GM23338 (cell line): ENCODE results near the gene KLHL26. TPM values are rescaled to one million over a fixed set of nuclear protein-coding genes. Genes with fewer than 3 reads are reported as not detected.

ENCODE experiments used
- ATAC-seq: fragments of 200-7000 bp; cut with Tn5 transposase; 3 replicates; pipeline ENCODE4 v1.9.1; 2020
- DNase-seq: peaks from one replicate; pipeline ENCODE4 v3.0.0-alpha.2; 2015; ENCODE audit warnings: low spot score
- H2AFZ ChIP-seq: fragments of 200-600 bp; sonication (generic); 2 replicates; pipeline ENCODE4 v1.8.0; 2016; ENCODE audit warnings: antibody characterized with exemption, mild to moderate bottlenecking, moderate library complexity
- H3F3A ChIP-seq: fragments of 200-600 bp; sonication (generic); replicated peaks from 2 replicates; pipeline ENCODE4 v1.8.0; 2017; ENCODE audit warnings: antibody characterized with exemption, mixed run types, low read depth
- H3K27ac ChIP-seq: fragments of 200-600 bp; sonication (generic); 2 replicates; pipeline ENCODE4 v1.6.1; 2016; ENCODE audit warnings: low read depth
- H3K27me3 ChIP-seq: fragments of 200-600 bp; sonication (generic); 2 replicates; pipeline ENCODE4 v1.8.0; 2016; ENCODE audit warnings: mild to moderate bottlenecking, mixed run types, moderate library complexity; ENCODE audit not compliant: insufficient read depth
- H3K36me3 ChIP-seq: fragments of 200-600 bp; sonication (generic); 2 replicates; pipeline ENCODE4 v1.8.0; 2016; ENCODE audit warnings: mild to moderate bottlenecking; ENCODE audit not compliant: insufficient read depth
- H3K4me1 ChIP-seq: fragments of 200-600 bp; sonication (generic); 2 replicates; pipeline ENCODE4 v1.8.0; 2016; ENCODE audit warnings: mild to moderate bottlenecking, moderate library complexity; ENCODE audit not compliant: insufficient read depth
- H3K4me2 ChIP-seq: fragments of 200-600 bp; sonication (generic); 2 replicates; pipeline ENCODE4 v1.7.1; 2017; ENCODE audit warnings: mixed run types
- H3K4me3 ChIP-seq: fragments of 200-600 bp; sonication (generic); 2 replicates; pipeline ENCODE4 v1.6.1; 2016; ENCODE audit warnings: mixed run types
- H3K79me2 ChIP-seq: fragments of 200-600 bp; sonication (generic); replicated peaks from 2 replicates; pipeline ENCODE4 v1.8.0; 2017; ENCODE audit warnings: mild to moderate bottlenecking; ENCODE audit not compliant: insufficient read depth
- H3K9me2 ChIP-seq: fragments of 200-600 bp; sonication (generic); 2 replicates; pipeline ENCODE4 v1.8.0; 2017; ENCODE audit not compliant: insufficient read depth
- H4K20me1 ChIP-seq: fragments of 200-600 bp; sonication (generic); replicated peaks from 2 replicates; pipeline ENCODE4 v1.8.0; 2017; ENCODE audit warnings: mild to moderate bottlenecking; ENCODE audit not compliant: insufficient read depth
- H3K27ac Mint-ChIP-seq: 2 replicates; pipeline ENCODE4 v1.8.0; 2020; ENCODE audit warnings: inconsistent platforms, mild to moderate bottlenecking, moderate library complexity, mixed read lengths
- H3K27me3 Mint-ChIP-seq: 3 replicates; pipeline ENCODE4 v1.8.0; 2022; ENCODE audit warnings: low read depth, mild to moderate bottlenecking, moderate library complexity, mixed read lengths, inconsistent platforms; ENCODE audit not compliant: insufficient read depth, poor library complexity
- H3K36me3 Mint-ChIP-seq: 3 replicates; pipeline ENCODE4 v1.8.0; 2021; ENCODE audit warnings: low read depth, mild to moderate bottlenecking, inconsistent platforms, moderate library complexity, mixed read lengths
- H3K4me1 Mint-ChIP-seq: 3 replicates; pipeline ENCODE4 v1.8.0; 2020; ENCODE audit warnings: mild to moderate bottlenecking, inconsistent platforms, mixed read lengths
- H3K4me3 Mint-ChIP-seq: 3 replicates; pipeline ENCODE4 v1.8.0; 2021; ENCODE audit warnings: moderate library complexity, mild to moderate bottlenecking, inconsistent platforms, mixed read lengths
- H3K9me3 Mint-ChIP-seq: 3 replicates; pipeline ENCODE4 v1.8.0; 2020; ENCODE audit warnings: moderate library complexity, mild to moderate bottlenecking, inconsistent platforms, mixed read lengths
- CREB1 ChIP-seq: fragments of 250-450 bp; sonication (Bioruptor Pico); IDR thresholded peaks from 2 replicates; pipeline ENCODE4 v1.5.0; 2020; ENCODE audit warnings: low read depth, mild to moderate bottlenecking, moderate library complexity
- EZH2 ChIP-seq: fragments of 200-600 bp; sonication (generic); IDR thresholded peaks from one replicate; pipeline ENCODE4 v1.8.0; 2017; ENCODE audit warnings: antibody characterized with exemption, mild to moderate bottlenecking, low read depth; ENCODE audit not compliant: unreplicated experiment
- EZH2phosphoT487 ChIP-seq: fragments of 200-600 bp; sonication (generic); IDR thresholded peaks from one replicate; pipeline ENCODE4 v1.8.1; 2018; ENCODE audit warnings: antibody characterized with exemption; ENCODE audit not compliant: unreplicated experiment
- JUNB ChIP-seq: IDR thresholded peaks from one replicate; pipeline ENCODE4 v1.6.1; 2016; ENCODE audit warnings: antibody characterized with exemption; ENCODE audit not compliant: unreplicated experiment
- NANOG ChIP-seq: IDR thresholded peaks from 2 replicates; pipeline ENCODE4 v1.6.1; 2016; ENCODE audit warnings: antibody characterized with exemption, borderline replicate concordance
- POLR2AphosphoS5 ChIP-seq: IDR thresholded peaks from 2 replicates; pipeline ENCODE4 v1.6.1; 2016; ENCODE audit warnings: antibody characterized with exemption, low read depth
- STAT1 ChIP-seq: IDR thresholded peaks from one replicate; pipeline ENCODE4 v1.6.1; 2016; ENCODE audit warnings: antibody characterized with exemption; ENCODE audit not compliant: unreplicated experiment
- ZNF114 ChIP-seq: fragments of 250-450 bp; sonication (Bioruptor Pico); IDR thresholded peaks from 2 replicates; pipeline ENCODE4 v1.5.0; 2020; ENCODE audit warnings: mild to moderate bottlenecking, moderate library complexity
- ZNF331 ChIP-seq: fragments of 250-450 bp; sonication (Bioruptor Pico); IDR thresholded peaks from 2 replicates; pipeline ENCODE4 v1.5.0; 2020; ENCODE audit warnings: low read depth, mild to moderate bottlenecking, moderate library complexity
- polyA plus RNA-seq: library from polyadenylated mRNA; unstranded; fragments of >200 nt; fragmentation: Nextera tagmentation; extraction: Ambion mirVana; gene quantifications from 2 replicates; pipeline ENCODE4 v1.2.1, GENCODE V29; 2016
- total RNA-seq: library from RNA; depleted of rRNA; stranded (reverse); fragments of >200 nt; shearing (Covaris generic); gene quantifications from 2 replicates; pipeline ENCODE4 v1.2.3, GENCODE V29; 2014
- TF ChIP-seq, protein P1 (sequence below), 2 experiments: fragments of 200-600 bp in 1 of 2; sonication (generic) in 1 of 2; conservative IDR thresholded peaks; 2 replicates each; pipeline versions ENCODE4 v1.5.1 to v1.6.1; 2016 to 2017; ENCODE audit warnings: antibody characterized with exemption in 2 of 2, low read depth in 2 of 2, mild to moderate bottlenecking in 2 of 2, moderate library complexity in 1 of 2
- TF ChIP-seq, protein P2 (sequence below): IDR thresholded peaks from 2 replicates; pipeline ENCODE4 v1.6.1; 2016; ENCODE audit warnings: antibody characterized with exemption
- TF ChIP-seq, protein P3 (sequence below): IDR thresholded peaks from one replicate; pipeline ENCODE4 v1.6.1; 2018; ENCODE audit warnings: antibody characterized with exemption; ENCODE audit not compliant: unreplicated experiment
- TF ChIP-seq, protein P4 (sequence below): fragments of 250-450 bp; sonication (Bioruptor Pico); IDR thresholded peaks from 2 replicates; pipeline ENCODE4 v1.5.0; 2020; ENCODE audit warnings: mild to moderate bottlenecking, moderate library complexity

The KLHL26 gene
- total and polyA plus RNA-seq, 2 experiments from 2014 or later, result 3.6 to 11.2 TPM

DNA sequence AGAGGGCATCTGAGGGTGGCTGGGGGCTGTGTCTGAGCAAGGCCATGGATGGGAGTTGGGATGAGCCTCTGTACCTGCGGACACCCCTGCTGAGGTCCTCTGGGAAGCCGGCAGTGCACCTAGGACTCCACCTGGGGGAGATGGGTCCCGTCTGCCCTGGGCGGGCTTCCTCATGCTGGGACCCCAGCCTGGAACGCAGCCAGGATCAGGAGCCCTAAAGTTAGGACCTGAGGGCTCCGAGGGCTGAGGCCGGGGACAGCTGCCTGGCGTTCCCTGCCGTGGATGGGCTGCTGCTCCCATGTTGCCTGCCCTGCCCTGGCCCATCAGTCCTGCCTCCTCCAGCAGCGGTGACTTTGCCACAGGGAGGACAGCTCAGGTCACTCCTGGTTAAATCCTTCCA, 72.7 kb downstream of the KLHL26 start:
- H3K4me2 ChIP-seq, result no peak overlapping the region
- Mint-ChIP-seq H3K27ac (no peak overlapping the region), H3K4me1 (peaks cover 15% of the 10 kb centered on the region), H3K4me3 (no peak overlapping the region), H3K36me3 (no peaks in the 10 kb centered on the region), H3K27me3 (peaks cover 8% of the 10 kb centered on the region), H3K9me3 (no peaks in the 10 kb centered on the region)
- ATAC-seq, result peak; percentile 48
- H3F3A ChIP-seq, result no peaks in the 10 kb centered on the region
- no peak overlapping the region for H3K27ac ChIP-seq
- H3K36me3 ChIP-seq, result no peaks in the 10 kb centered on the region
- H3K79me2 ChIP-seq, result peaks cover 32% of the 10 kb centered on the region
- H3K4me3 ChIP-seq, result no peak overlapping the region
- no peak overlapping the region for H2AFZ ChIP-seq
- peaks cover 10% of the 10 kb centered on the region; the same call in 1 of the 2 replicates for H3K4me1 ChIP-seq
- H3K27me3 ChIP-seq, result no peaks in the 10 kb centered on the region
- no peak for DNase-seq
- H3K9me2 ChIP-seq, result no peaks in the 10 kb centered on the region
- H4K20me1 ChIP-seq, result peaks cover 26% of the 10 kb centered on the region
- TF ChIP-seq, protein P1, sequence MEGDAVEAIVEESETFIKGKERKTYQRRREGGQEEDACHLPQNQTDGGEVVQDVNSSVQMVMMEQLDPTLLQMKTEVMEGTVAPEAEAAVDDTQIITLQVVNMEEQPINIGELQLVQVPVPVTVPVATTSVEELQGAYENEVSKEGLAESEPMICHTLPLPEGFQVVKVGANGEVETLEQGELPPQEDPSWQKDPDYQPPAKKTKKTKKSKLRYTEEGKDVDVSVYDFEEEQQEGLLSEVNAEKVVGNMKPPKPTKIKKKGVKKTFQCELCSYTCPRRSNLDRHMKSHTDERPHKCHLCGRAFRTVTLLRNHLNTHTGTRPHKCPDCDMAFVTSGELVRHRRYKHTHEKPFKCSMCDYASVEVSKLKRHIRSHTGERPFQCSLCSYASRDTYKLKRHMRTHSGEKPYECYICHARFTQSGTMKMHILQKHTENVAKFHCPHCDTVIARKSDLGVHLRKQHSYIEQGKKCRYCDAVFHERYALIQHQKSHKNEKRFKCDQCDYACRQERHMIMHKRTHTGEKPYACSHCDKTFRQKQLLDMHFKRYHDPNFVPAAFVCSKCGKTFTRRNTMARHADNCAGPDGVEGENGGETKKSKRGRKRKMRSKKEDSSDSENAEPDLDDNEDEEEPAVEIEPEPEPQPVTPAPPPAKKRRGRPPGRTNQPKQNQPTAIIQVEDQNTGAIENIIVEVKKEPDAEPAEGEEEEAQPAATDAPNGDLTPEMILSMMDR (conservative IDR thresholded peaks at IDR 0.05; ENCODE audit: low read depth in 2 of 2), result no peak
- TF ChIP-seq EZH2, result no peak
- TF ChIP-seq, protein P2, sequence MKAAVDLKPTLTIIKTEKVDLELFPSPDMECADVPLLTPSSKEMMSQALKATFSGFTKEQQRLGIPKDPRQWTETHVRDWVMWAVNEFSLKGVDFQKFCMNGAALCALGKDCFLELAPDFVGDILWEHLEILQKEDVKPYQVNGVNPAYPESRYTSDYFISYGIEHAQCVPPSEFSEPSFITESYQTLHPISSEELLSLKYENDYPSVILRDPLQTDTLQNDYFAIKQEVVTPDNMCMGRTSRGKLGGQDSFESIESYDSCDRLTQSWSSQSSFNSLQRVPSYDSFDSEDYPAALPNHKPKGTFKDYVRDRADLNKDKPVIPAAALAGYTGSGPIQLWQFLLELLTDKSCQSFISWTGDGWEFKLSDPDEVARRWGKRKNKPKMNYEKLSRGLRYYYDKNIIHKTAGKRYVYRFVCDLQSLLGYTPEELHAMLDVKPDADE, result no peak
- no peak for TF ChIP-seq POLR2AphosphoS5
- no peak for TF ChIP-seq ZNF331
- no peak for TF ChIP-seq ZNF114 (CRISPR knock-in tag)
- TF ChIP-seq, protein P3, sequence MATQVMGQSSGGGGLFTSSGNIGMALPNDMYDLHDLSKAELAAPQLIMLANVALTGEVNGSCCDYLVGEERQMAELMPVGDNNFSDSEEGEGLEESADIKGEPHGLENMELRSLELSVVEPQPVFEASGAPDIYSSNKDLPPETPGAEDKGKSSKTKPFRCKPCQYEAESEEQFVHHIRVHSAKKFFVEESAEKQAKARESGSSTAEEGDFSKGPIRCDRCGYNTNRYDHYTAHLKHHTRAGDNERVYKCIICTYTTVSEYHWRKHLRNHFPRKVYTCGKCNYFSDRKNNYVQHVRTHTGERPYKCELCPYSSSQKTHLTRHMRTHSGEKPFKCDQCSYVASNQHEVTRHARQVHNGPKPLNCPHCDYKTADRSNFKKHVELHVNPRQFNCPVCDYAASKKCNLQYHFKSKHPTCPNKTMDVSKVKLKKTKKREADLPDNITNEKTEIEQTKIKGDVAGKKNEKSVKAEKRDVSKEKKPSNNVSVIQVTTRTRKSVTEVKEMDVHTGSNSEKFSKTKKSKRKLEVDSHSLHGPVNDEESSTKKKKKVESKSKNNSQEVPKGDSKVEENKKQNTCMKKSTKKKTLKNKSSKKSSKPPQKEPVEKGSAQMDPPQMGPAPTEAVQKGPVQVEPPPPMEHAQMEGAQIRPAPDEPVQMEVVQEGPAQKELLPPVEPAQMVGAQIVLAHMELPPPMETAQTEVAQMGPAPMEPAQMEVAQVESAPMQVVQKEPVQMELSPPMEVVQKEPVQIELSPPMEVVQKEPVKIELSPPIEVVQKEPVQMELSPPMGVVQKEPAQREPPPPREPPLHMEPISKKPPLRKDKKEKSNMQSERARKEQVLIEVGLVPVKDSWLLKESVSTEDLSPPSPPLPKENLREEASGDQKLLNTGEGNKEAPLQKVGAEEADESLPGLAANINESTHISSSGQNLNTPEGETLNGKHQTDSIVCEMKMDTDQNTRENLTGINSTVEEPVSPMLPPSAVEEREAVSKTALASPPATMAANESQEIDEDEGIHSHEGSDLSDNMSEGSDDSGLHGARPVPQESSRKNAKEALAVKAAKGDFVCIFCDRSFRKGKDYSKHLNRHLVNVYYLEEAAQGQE, result no peak
- no peak for TF ChIP-seq EZH2phosphoT487
- TF ChIP-seq CREB1 (CRISPR knock-in tag), result no peak
- TF ChIP-seq JUNB, result no peak
- TF ChIP-seq NANOG, result no peak
- no peak for TF ChIP-seq STAT1
- TF ChIP-seq, protein P4, sequence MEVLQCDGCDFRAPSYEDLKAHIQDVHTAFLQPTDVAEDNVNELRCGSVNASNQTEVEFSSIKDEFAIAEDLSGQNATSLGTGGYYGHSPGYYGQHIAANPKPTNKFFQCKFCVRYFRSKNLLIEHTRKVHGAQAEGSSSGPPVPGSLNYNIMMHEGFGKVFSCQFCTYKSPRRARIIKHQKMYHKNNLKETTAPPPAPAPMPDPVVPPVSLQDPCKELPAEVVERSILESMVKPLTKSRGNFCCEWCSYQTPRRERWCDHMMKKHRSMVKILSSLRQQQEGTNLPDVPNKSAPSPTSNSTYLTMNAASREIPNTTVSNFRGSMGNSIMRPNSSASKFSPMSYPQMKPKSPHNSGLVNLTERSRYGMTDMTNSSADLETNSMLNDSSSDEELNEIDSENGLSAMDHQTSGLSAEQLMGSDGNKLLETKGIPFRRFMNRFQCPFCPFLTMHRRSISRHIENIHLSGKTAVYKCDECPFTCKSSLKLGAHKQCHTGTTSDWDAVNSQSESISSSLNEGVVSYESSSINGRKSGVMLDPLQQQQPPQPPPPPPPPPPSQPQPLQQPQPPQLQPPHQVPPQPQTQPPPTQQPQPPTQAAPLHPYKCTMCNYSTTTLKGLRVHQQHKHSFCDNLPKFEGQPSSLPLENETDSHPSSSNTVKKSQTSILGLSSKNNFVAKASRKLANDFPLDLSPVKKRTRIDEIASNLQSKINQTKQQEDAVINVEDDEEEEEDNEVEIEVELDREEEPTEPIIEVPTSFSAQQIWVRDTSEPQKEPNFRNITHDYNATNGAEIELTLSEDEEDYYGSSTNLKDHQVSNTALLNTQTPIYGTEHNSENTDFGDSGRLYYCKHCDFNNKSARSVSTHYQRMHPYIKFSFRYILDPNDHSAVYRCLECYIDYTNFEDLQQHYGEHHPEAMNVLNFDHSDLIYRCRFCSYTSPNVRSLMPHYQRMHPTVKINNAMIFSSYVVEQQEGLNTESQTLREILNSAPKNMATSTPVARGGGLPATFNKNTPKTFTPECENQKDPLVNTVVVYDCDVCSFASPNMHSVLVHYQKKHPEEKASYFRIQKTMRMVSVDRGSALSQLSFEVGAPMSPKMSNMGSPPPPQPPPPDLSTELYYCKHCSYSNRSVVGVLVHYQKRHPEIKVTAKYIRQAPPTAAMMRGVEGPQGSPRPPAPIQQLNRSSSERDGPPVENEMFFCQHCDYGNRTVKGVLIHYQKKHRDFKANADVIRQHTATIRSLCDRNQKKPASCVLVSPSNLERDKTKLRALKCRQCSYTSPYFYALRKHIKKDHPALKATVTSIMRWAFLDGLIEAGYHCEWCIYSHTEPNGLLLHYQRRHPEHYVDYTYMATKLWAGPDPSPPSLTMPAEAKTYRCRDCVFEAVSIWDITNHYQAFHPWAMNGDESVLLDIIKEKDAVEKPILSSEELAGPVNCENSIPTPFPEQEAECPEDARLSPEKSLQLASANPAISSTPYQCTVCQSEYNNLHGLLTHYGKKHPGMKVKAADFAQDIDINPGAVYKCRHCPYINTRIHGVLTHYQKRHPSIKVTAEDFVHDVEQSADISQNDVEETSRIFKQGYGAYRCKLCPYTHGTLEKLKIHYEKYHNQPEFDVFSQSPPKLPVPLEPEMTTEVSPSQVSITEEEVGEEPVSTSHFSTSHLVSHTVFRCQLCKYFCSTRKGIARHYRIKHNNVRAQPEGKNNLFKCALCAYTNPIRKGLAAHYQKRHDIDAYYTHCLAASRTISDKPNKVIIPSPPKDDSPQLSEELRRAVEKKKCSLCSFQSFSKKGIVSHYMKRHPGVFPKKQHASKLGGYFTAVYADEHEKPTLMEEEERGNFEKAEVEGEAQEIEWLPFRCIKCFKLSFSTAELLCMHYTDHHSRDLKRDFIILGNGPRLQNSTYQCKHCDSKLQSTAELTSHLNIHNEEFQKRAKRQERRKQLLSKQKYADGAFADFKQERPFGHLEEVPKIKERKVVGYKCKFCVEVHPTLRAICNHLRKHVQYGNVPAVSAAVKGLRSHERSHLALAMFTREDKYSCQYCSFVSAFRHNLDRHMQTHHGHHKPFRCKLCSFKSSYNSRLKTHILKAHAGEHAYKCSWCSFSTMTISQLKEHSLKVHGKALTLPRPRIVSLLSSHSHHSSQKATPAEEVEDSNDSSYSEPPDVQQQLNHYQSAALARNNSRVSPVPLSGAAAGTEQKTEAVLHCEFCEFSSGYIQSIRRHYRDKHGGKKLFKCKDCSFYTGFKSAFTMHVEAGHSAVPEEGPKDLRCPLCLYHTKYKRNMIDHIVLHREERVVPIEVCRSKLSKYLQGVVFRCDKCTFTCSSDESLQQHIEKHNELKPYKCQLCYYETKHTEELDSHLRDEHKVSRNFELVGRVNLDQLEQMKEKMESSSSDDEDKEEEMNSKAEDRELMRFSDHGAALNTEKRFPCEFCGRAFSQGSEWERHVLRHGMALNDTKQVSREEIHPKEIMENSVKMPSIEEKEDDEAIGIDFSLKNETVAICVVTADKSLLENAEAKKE (CRISPR knock-in tag), result no peak
